Measurements from ENCODE around the gene NFIA.

- TF ChIP-seq SP1 (IDR thresholded peaks at IDR 0.05) = no peak
- TF ChIP-seq SP1 (CRISPR knock-in tag; IDR thresholded peaks at IDR 0.05) = no peak
- TF ChIP-seq GMEB1 (CRISPR knock-in tag; IDR thresholded peaks at IDR 0.05; ENCODE audit: borderline replicate concordance) = no peak
- TF ChIP-seq ZNF784 (CRISPR knock-in tag; IDR thresholded peaks at IDR 0.05; ENCODE audit: borderline replicate concordance) = no peak
- no peak for TF ChIP-seq ATF2 (CRISPR knock-in tag; IDR thresholded peaks at IDR 0.05)
- no peak for TF ChIP-seq AKAP8 (CRISPR knock-in tag; IDR thresholded peaks at IDR 0.05)
- no peak for TF ChIP-seq SIN3A (IDR thresholded peaks at IDR 0.05; ENCODE audit: borderline replicate concordance, low read depth, low read length)
- no peak for TF ChIP-seq ZNF274 (CRISPR knock-in tag; IDR thresholded peaks at IDR 0.05)
- TF ChIP-seq SATB2 (CRISPR knock-in tag; IDR thresholded peaks at IDR 0.05) = no peak
- TF ChIP-seq HHEX (CRISPR knock-in tag; IDR thresholded peaks at IDR 0.05) = no peak
These were observed 120.7 kb downstream of the NFIA start for GRCh38 chr1:61202854-61203598.
